Measurements from ENCODE around the gene PTPN6.

GRCh38 chr12:6934110-6934509 is 17.0 kb upstream of the PTPN6 start:
- TF ChIP-seq CTCF (IDR thresholded peaks at IDR 0.05) (no peak), POLR2A (IDR thresholded peaks at IDR 0.05) (no peak)
